HCT116 (cell line): ENCODE measurements around the gene RFC1. TPM values are rescaled to one million over a fixed set of nuclear protein-coding genes. Genes with fewer than 3 reads are reported as not detected.

Source experiments
- ATAC-seq: fragments of 200-7000 bp; cut with Tn5 transposase; 2 replicates; pipeline ENCODE4 v1.9.1; 2020; ENCODE audit warnings: mild to moderate bottlenecking, moderate library complexity
- BruUV-seq: library from RNA; stranded (reverse); fragments of 400-500 nt; replicated peaks from 2 replicates; lab custom pipeline; 2021; lab: Mats Ljungman, UMichigan
- CTCF ChIA-PET: fragments of 300-600 bp; sonication (Branson Sonifier 250); formaldehyde crosslinking; loops from one replicate; lab custom pipeline; 2021; ENCODE audit warnings: antibody characterized with exemption; lab: Charles Lee
- POLR2A ChIA-PET: fragments of 300-600, 350-600 bp; sonication (Branson Sonifier 250); formaldehyde crosslinking; loops from one replicate; lab custom pipeline; 2021; ENCODE audit warnings: antibody characterized with exemption; lab: Charles Lee
- RAD21 ChIA-PET, 2 experiments: fragments of 300-600 bp; sonication (Branson Sonifier 250); formaldehyde crosslinking; loops; one replicate each; lab custom pipeline; 2023; ENCODE audit warnings: low total read pairs in 2 of 2; ENCODE audit not compliant: uncharacterized antibody in 2 of 2, unreplicated experiment in 2 of 2, low non-redundant PET in 1 of 2; lab: Charles Lee
- DNase-seq: peaks from one replicate; pipeline ENCODE4 v3.0.0-alpha.2; 2010; ENCODE audit warnings: low read depth, low spot score
- H2AFZ ChIP-seq: fragments of 200-600 bp; shearing (Covaris generic), sonication (generic); 2 replicates; pipeline ENCODE4 v1.6.1; 2017; ENCODE audit warnings: low read depth, mixed run types, mixed read lengths, antibody characterized with exemption, low read length; ENCODE audit not compliant: poor library complexity, severe bottlenecking
- H3K27ac ChIP-seq: 2 replicates; pipeline ENCODE4 v1.5.1; 2012; ENCODE audit warnings: low read depth, low read length
- H3K27me3 ChIP-seq: fragments of 200-600 bp; sonication (generic); 2 replicates; pipeline ENCODE4 v1.6.1; 2016; ENCODE audit warnings: mixed run types, low read length, mixed read lengths; ENCODE audit not compliant: insufficient read depth
- H3K36me3 ChIP-seq, 2 experiments: fragments of 200-500 bp in 1 of 2; fragments of 200-600 bp in 1 of 2; sonication (Bioruptor generic) in 1 of 2; sonication (generic) in 1 of 2; 2 replicates each; pipeline versions ENCODE4 v1.5.1 to v1.6.1; 2014 to 2016; ENCODE audit warnings: low read length in 2 of 2, inconsistent platforms in 1 of 2, mixed read lengths in 1 of 2, mixed run types in 1 of 2; ENCODE audit not compliant: insufficient read depth in 2 of 2, control insufficient read depth in 1 of 2
- H3K4me1 ChIP-seq, 2 experiments: fragments of 200-600 bp in 1 of 2; sonication (generic) in 1 of 2; 2 replicates each; pipeline versions ENCODE4 v1.5.1 to v1.6.1; 2012 to 2017; ENCODE audit warnings: low read length in 2 of 2, inconsistent platforms in 1 of 2, mild to moderate bottlenecking in 1 of 2, mixed read lengths in 1 of 2, mixed run types in 1 of 2, moderate library complexity in 1 of 2; ENCODE audit not compliant: insufficient read depth in 2 of 2, control insufficient read depth in 1 of 2
- H3K4me2 ChIP-seq: fragments of 200-600 bp; sonication (generic); 2 replicates; pipeline ENCODE4 v1.6.1; 2017; ENCODE audit warnings: mixed run types, low read length, mixed read lengths
- H3K4me3 ChIP-seq, 2 experiments: fragments of 200-600 bp in 1 of 2; sonication (generic) in 1 of 2; replicated peaks in 1 of 2; 2 replicates each; pipeline ENCODE4 v1.5.1; 2011 to 2016; ENCODE audit warnings: low read length in 2 of 2, control low read depth in 1 of 2, low read depth in 1 of 2, mild to moderate bottlenecking in 1 of 2, mixed read lengths in 1 of 2, mixed run types in 1 of 2
- H3K79me2 ChIP-seq: fragments of 200-600 bp; sonication (generic); 2 replicates; pipeline ENCODE4 v1.6.1; 2017; ENCODE audit warnings: mild to moderate bottlenecking, mixed run types, low read length, moderate library complexity, mixed read lengths; ENCODE audit not compliant: insufficient read depth
- H3K9ac ChIP-seq: fragments of 200-600 bp; sonication (generic); 2 replicates; pipeline ENCODE4 v1.6.1; 2016; ENCODE audit warnings: low read length, mixed read lengths
- H3K9me2 ChIP-seq: fragments of 200-600 bp; sonication (generic), shearing (Covaris generic); 2 replicates; pipeline ENCODE4 v1.6.1; 2017; ENCODE audit warnings: mixed run types, mild to moderate bottlenecking, moderate library complexity; ENCODE audit not compliant: insufficient read depth
- H3K9me3 ChIP-seq, 2 experiments: fragments of 200-500 bp in 1 of 2; fragments of 200-600 bp in 1 of 2; sonication (Bioruptor generic) in 1 of 2; sonication (generic) in 1 of 2; 2 replicates each; pipeline ENCODE4 v1.6.1; 2014 to 2017; ENCODE audit warnings: low read length in 2 of 2, mixed read lengths in 2 of 2, inconsistent platforms in 1 of 2, low read depth in 1 of 2, mild to moderate bottlenecking in 1 of 2, mixed run types in 1 of 2, moderate library complexity in 1 of 2; ENCODE audit not compliant: control insufficient read depth in 1 of 2, insufficient read depth in 1 of 2
- H4K20me1 ChIP-seq: fragments of 200-600 bp; sonication (generic), shearing (Covaris generic); 2 replicates; pipeline ENCODE4 v1.6.1; 2017; ENCODE audit warnings: mixed run types, mild to moderate bottlenecking, moderate library complexity; ENCODE audit not compliant: insufficient read depth
- CEBPB ChIP-seq: IDR thresholded peaks from 2 replicates; pipeline ENCODE4 v1.6.1; 2012; ENCODE audit warnings: low read depth
- CTCF ChIP-seq, 3 experiments: fragments of 200-600 bp in 1 of 3; sonication (generic) in 1 of 3; IDR thresholded peaks in 2 of 3; conservative IDR thresholded peaks in 1 of 3; 2 replicates each; pipeline ENCODE4 v1.5.1; 2012 to 2017; ENCODE audit warnings: low read depth in 2 of 3, low read length in 2 of 3, antibody characterized with exemption in 1 of 3, borderline replicate concordance in 1 of 3, control low read depth in 1 of 3, mild to moderate bottlenecking in 1 of 3, mixed read lengths in 1 of 3, mixed run types in 1 of 3, moderate library complexity in 1 of 3; ENCODE audit not compliant: insufficient read depth in 1 of 3
- ELF1 ChIP-seq: IDR thresholded peaks from 2 replicates; pipeline ENCODE4 v1.6.1; 2012; ENCODE audit warnings: low read depth, borderline replicate concordance
- EZH2 ChIP-seq: fragments of 200-600 bp; sonication (generic); IDR thresholded peaks from 2 replicates; pipeline ENCODE4 v1.6.1; 2017; ENCODE audit warnings: antibody characterized with exemption, mixed run types
- EZH2phosphoT487 ChIP-seq: fragments of 200-600 bp; IDR thresholded peaks from 2 replicates; pipeline ENCODE4 v1.6.1; 2018; ENCODE audit warnings: antibody characterized with exemption, borderline replicate concordance
- FOSL1 ChIP-seq: IDR thresholded peaks from 2 replicates; pipeline ENCODE4 v1.6.1; 2012; ENCODE audit warnings: low read depth
- POLR2A ChIP-seq: IDR thresholded peaks from 2 replicates; pipeline ENCODE4 v1.7.0; 2011; ENCODE audit warnings: borderline replicate concordance; ENCODE audit not compliant: insufficient read depth, insufficient read length; ENCODE audit errors: extremely low read depth
- RAD21 ChIP-seq: IDR thresholded peaks from 2 replicates; pipeline ENCODE4 v1.6.1; 2012; ENCODE audit warnings: low read depth, mild to moderate bottlenecking
- REST ChIP-seq: IDR thresholded peaks from 2 replicates; pipeline ENCODE4 v1.6.1; 2012; ENCODE audit warnings: low read depth
- SIN3A ChIP-seq: IDR thresholded peaks from 2 replicates; pipeline ENCODE4 v1.6.1; 2012; ENCODE audit warnings: low read depth
- SP1 ChIP-seq: IDR thresholded peaks from 2 replicates; pipeline ENCODE4 v1.6.1; 2012; ENCODE audit warnings: low read depth
- YY1 ChIP-seq: IDR thresholded peaks from 2 replicates; pipeline ENCODE4 v1.6.1; 2011; ENCODE audit warnings: low read length, low read depth, moderate library complexity, mild to moderate bottlenecking; ENCODE audit not compliant: insufficient replicate concordance; ENCODE audit errors: extremely low read depth
- ZFX ChIP-seq: fragments of 450-650 bp; IDR thresholded peaks from 2 replicates; pipeline ENCODE4 v1.6.1; 2017
- intact Hi-C: fragments of 100-400 bp; cut with micrococcal nuclease; formaldehyde crosslinking; loops from 2 replicates; pipeline ENCODE4 v1.10.0; 2022
- total RNA-seq: library from RNA; stranded (reverse); gene quantifications from one replicate; pipeline ENCODE4 v1.2.1, GENCODE V29; 2021; ENCODE audit not compliant: unreplicated experiment

Gene RFC1
- total RNA-seq, 1 experiment from 2014 or later = 52.3 TPM

- Histone ChIP-seq H4K20me1 (no peaks in the 10 kb centered on the region), H3K36me3 (peaks cover 20 to 33% of the 10 kb centered on the region in 2 experiments; a peak in 3 of 4 replicates), H3K4me1 (no peaks in the 10 kb centered on the region), H3K4me3 (no peak overlapping the region), H3K9ac (no peak overlapping the region), H3K9me2 (no peaks in the 10 kb centered on the region), H3K27ac (no peak overlapping the region), H3K79me2 (no peaks in the 10 kb centered on the region), H2AFZ (no peak overlapping the region), H3K27me3 (no peaks in the 10 kb centered on the region), H3K9me3 (no peaks in the 10 kb centered on the region), H3K4me2 (no peak overlapping the region)
- ChIA-PET CTCF (no interaction called here), POLR2A (no interaction called here), RAD21 (no interaction called here)
- DNase-seq = no peak
- no peak for ATAC-seq
- intact Hi-C loops = no loop called here
- no TSS peak for BruUV-seq
- TF ChIP-seq POLR2A (no peak), SIN3A (no peak), FOSL1 (no peak), SP1 (no peak), CEBPB (no peak), YY1 (no peak), EZH2 (no peak)
These were observed 80.3 kb downstream of the RFC1 start for GRCh38 chr4:39285853-39286252.

GRCh38 chr4:39285111-39285795 is 80.9 kb downstream of the RFC1 start:
- H4K20me1 ChIP-seq = no peaks in the 10 kb centered on the region
- ChIA-PET POLR2A (no interaction called here), CTCF (interaction anchor here (0.8 kb wide), 1 partner anchor 382 kb away, joined by 3 read pairs; no protein-coding TSS in a partner anchor), RAD21 (no interaction called here)
- DNase-seq (no peak), ATAC-seq (no peak)
- no TSS peak for BruUV-seq
- H3K9ac ChIP-seq = no peak overlapping the region
- H3K4me2 ChIP-seq = no peak overlapping the region
- TF ChIP-seq REST (no peak), ZFX (no peak), EZH2phosphoT487 (no peak), RAD21 (no peak), ELF1 (no peak), SP1 (no peak), YY1 (no peak), CTCF (IDR thresholded peaks at IDR 0.05 in 2 of 3, conservative IDR thresholded peaks at IDR 0.05 in 1 of 3; ENCODE audit: borderline replicate concordance in 1 of 3, insufficient read depth in 1 of 3, low read depth in 2 of 3, low read length in 2 of 3) (no peak)
- H3K9me3 ChIP-seq = no peaks in the 10 kb centered on the region
- H3K36me3 ChIP-seq = peaks cover 19 to 33% of the 10 kb centered on the region in 2 experiments; a peak in 3 of 4 replicates
- H3K4me1 ChIP-seq = no peaks in the 10 kb centered on the region
- no peaks in the 10 kb centered on the region for H3K27me3 ChIP-seq
- H3K9me2 ChIP-seq = no peaks in the 10 kb centered on the region
- H2AFZ ChIP-seq = no peak overlapping the region
- no peaks in the 10 kb centered on the region for H3K79me2 ChIP-seq
- intact Hi-C loops = no loop called here
- H3K4me3 ChIP-seq = no peak overlapping the region
- H3K27ac ChIP-seq = no peak overlapping the region
